ENCODE measurements around the gene ZNF76.

- TF ChIP-seq CTCF (IDR thresholded peaks at IDR 0.05; ENCODE audit: insufficient read depth, low read length, poor library complexity, severe bottlenecking) (no peak), EZH2phosphoT487 (conservative IDR thresholded peaks at IDR 0.05; ENCODE audit: low read length) (no peak)
These were observed 23.3 kb upstream of the ZNF76 start for GRCh38 chr6:35236223-35236622.
